PFSK-1 (cell line): ENCODE data around the gene LYPD6B.

Experiments used
- FOXP2 ChIP-seq: optimal IDR thresholded peaks from 2 replicates; pipeline ENCODE3; 2011; ENCODE audit warnings: borderline replicate concordance, control low read depth, inconsistent platforms; ENCODE audit not compliant: insufficient read depth; ENCODE audit errors: extremely low read length, extremely low read depth
- POLR2AphosphoS5 ChIP-seq: IDR thresholded peaks from 2 replicates; pipeline ENCODE4 v1.6.1; 2012; ENCODE audit warnings: low read depth, mild to moderate bottlenecking, control low read depth, low read length, moderate library complexity
- REST ChIP-seq, 2 experiments: IDR thresholded peaks; 2 replicates each; pipeline versions ENCODE4 v1.6.1 to v1.8.0; 2011 to 2012; ENCODE audit warnings: low read depth in 2 of 2, low read length in 2 of 2, control low read depth in 1 of 2, inconsistent platforms in 1 of 2, mild to moderate bottlenecking in 1 of 2, moderate library complexity in 1 of 2; ENCODE audit not compliant: insufficient read depth in 1 of 2
- SIN3A ChIP-seq: IDR thresholded peaks from 2 replicates; pipeline ENCODE4 v1.6.1; 2012; ENCODE audit warnings: mild to moderate bottlenecking, low read length, moderate library complexity, borderline replicate concordance; ENCODE audit not compliant: insufficient read depth
- TAF1 ChIP-seq: IDR thresholded peaks from 2 replicates; pipeline ENCODE4 v1.6.1; 2012; ENCODE audit warnings: low read length, control low read depth, borderline replicate concordance; ENCODE audit not compliant: insufficient read depth

The LYPD6B gene

GRCh38 chr2:149173220-149173619, 134.7 kb downstream of the LYPD6B start:
- TF ChIP-seq SIN3A, result no peak
- TF ChIP-seq FOXP2, result no peak
- TF ChIP-seq TAF1, result no peak
- no peak for TF ChIP-seq POLR2AphosphoS5
- TF ChIP-seq REST (IDR thresholded peaks at IDR 0.05; ENCODE audit: insufficient read depth in 1 of 2, low read depth in 2 of 2, low read length in 2 of 2), result no peak

- TF ChIP-seq REST (IDR thresholded peaks at IDR 0.05; ENCODE audit: insufficient read depth in 1 of 2, low read depth in 2 of 2, low read length in 2 of 2), result no peak
- TF ChIP-seq POLR2AphosphoS5, result no peak
- no peak for TF ChIP-seq TAF1
- no peak for TF ChIP-seq FOXP2
- TF ChIP-seq SIN3A, result no peak
Measured at GRCh38 chr2:149175956-149176355, 137.5 kb downstream of the LYPD6B start.

GRCh38 chr2:149178612-149179011, 140.1 kb downstream of the LYPD6B start:
- TF ChIP-seq FOXP2 (no peak), SIN3A (no peak), REST (IDR thresholded peaks at IDR 0.05; ENCODE audit: insufficient read depth in 1 of 2, low read depth in 2 of 2, low read length in 2 of 2) (no peak), POLR2AphosphoS5 (no peak)

- TF ChIP-seq REST (IDR thresholded peaks at IDR 0.05; ENCODE audit: insufficient read depth in 1 of 2, low read depth in 2 of 2, low read length in 2 of 2) (no peak), TAF1 (no peak), POLR2AphosphoS5 (no peak), SIN3A (no peak), FOXP2 (no peak)
Measured at GRCh38 chr2:149180226-149180875, 141.9 kb downstream of the LYPD6B start.
